ENCODE measurements around the gene CLDN3.
"Not testable (repeated sequence)": the region's sequence is repeated elsewhere in the genome, so short reads cannot be mapped to it uniquely, and the experiment has no call there.

DNA sequence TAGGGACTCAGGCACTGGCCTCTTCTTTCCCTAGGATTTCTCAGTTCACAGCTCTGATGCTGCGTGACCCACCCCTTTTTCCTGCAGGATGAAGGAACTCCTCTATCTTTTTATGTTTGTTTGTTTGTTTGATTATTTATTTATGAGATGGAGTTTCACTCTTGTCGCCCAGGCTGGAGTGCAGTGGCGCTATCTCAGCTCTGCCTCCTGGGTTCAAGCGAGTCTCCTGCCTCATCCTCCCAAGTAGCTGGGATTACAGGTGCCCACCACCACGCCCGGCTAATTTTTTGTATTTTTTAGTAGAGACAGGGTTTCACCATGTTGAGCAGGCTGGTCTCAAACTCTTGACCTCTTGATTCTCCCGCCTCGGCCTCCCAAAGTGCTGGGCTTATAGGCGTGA lies 49.6 kb downstream of the CLDN3 start:
- not testable (repeated sequence) for TF ChIP-seq POLR2A (IDR thresholded peaks at IDR 0.05)
- TF ChIP-seq, protein P1, sequence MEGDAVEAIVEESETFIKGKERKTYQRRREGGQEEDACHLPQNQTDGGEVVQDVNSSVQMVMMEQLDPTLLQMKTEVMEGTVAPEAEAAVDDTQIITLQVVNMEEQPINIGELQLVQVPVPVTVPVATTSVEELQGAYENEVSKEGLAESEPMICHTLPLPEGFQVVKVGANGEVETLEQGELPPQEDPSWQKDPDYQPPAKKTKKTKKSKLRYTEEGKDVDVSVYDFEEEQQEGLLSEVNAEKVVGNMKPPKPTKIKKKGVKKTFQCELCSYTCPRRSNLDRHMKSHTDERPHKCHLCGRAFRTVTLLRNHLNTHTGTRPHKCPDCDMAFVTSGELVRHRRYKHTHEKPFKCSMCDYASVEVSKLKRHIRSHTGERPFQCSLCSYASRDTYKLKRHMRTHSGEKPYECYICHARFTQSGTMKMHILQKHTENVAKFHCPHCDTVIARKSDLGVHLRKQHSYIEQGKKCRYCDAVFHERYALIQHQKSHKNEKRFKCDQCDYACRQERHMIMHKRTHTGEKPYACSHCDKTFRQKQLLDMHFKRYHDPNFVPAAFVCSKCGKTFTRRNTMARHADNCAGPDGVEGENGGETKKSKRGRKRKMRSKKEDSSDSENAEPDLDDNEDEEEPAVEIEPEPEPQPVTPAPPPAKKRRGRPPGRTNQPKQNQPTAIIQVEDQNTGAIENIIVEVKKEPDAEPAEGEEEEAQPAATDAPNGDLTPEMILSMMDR (IDR thresholded peaks at IDR 0.05), result not testable (repeated sequence)

Data from vagina (tissue), 2 donors.